HEK293 (cell line): ENCODE results near the gene FOXC2.
A peak's percentile ranks its signal among the peaks of the same experiment; 100 is the strongest.

Experiments
- CTCF ChIA-PET: fragments of 350-600 bp; formaldehyde crosslinking; extraction: SDS; loops from one replicate; lab custom pipeline; 2021; ENCODE audit warnings: antibody characterized with exemption; lab: Yijun Ruan, JAX
- POLR2A ChIA-PET: fragments of 300-600 bp; formaldehyde crosslinking; extraction: SDS; loops from one replicate; lab custom pipeline; 2020; ENCODE audit warnings: antibody characterized with exemption, inconsistent platforms; lab: Yijun Ruan, JAX
- H3K27ac ChIP-seq: fragments of 200-500 bp; sonication (Bioruptor generic); 2 replicates; pipeline ENCODE4 v1.5.1; 2014; ENCODE audit warnings: low read depth, low read length, control low read depth, inconsistent platforms; ENCODE audit errors: extremely low read depth
- H3K36me3 ChIP-seq, 2 experiments: fragments of 200-500 bp in 1 of 2; sonication (Bioruptor generic) in 1 of 2; 1 replicate in 1 of 2; 2 replicates in 1 of 2; pipeline ENCODE4 v1.5.1; 2014 to 2017; ENCODE audit warnings: inconsistent platforms in 2 of 2, low read length in 2 of 2; ENCODE audit not compliant: control insufficient read depth in 2 of 2, insufficient read depth in 1 of 2
- H3K4me1 ChIP-seq: fragments of 200-500 bp; sonication (Bioruptor generic); 2 replicates; pipeline ENCODE4 v1.5.1; 2014; ENCODE audit warnings: mild to moderate bottlenecking, low read length, inconsistent platforms; ENCODE audit not compliant: control insufficient read depth, insufficient read depth
- H3K4me3 ChIP-seq: 2 replicates; pipeline ENCODE4 v1.5.1; 2011; ENCODE audit warnings: low read depth, mild to moderate bottlenecking, control low read depth, low read length, moderate library complexity
- H3K9me3 ChIP-seq: fragments of 200-500 bp; sonication (Bioruptor generic); 2 replicates; pipeline ENCODE4 v1.5.1; 2014; ENCODE audit warnings: low read depth, low read length, inconsistent platforms; ENCODE audit not compliant: control insufficient read depth, insufficient read depth
- EGR2 ChIP-seq: fragments of 450-650 bp; formaldehyde crosslinking; IDR thresholded peaks from 2 replicates; pipeline ENCODE4 v1.5.1; 2016; ENCODE audit warnings: low read depth, missing biosample characterization, missing genetic modification characterization
- FEZF1 ChIP-seq: fragments of 450-650 bp; formaldehyde crosslinking; IDR thresholded peaks from 2 replicates; pipeline ENCODE4 v1.5.1; 2016; ENCODE audit warnings: missing biosample characterization, missing genetic modification characterization
- HOXC10 ChIP-seq: sonication (generic); formaldehyde crosslinking; IDR thresholded peaks from 2 replicates; pipeline ENCODE4 v1.8.1; 2023; ENCODE audit warnings: mild to moderate bottlenecking, missing genetic modification reagents
- OVOL3 ChIP-seq: fragments of 450-650 bp; formaldehyde crosslinking; IDR thresholded peaks from 2 replicates; pipeline ENCODE4 v1.5.1; 2016; ENCODE audit warnings: missing biosample characterization, missing genetic modification characterization
- TCF7L2 ChIP-seq: IDR thresholded peaks from 2 replicates; pipeline ENCODE4 v1.6.1; 2011; ENCODE audit warnings: low read depth, mild to moderate bottlenecking, inconsistent platforms, low read length, moderate library complexity, borderline replicate concordance
- WT1 ChIP-seq: fragments of 450-650 bp; formaldehyde crosslinking; IDR thresholded peaks from 2 replicates; pipeline ENCODE4 v1.5.1; 2016; ENCODE audit warnings: missing biosample characterization, missing genetic modification characterization
- ZFHX2 ChIP-seq: fragments of 450-650 bp; formaldehyde crosslinking; conservative IDR thresholded peaks from 2 replicates; pipeline ENCODE4 v1.5.1; 2016; ENCODE audit warnings: missing biosample characterization, missing genetic modification characterization
- ZNF121 ChIP-seq: fragments of 450-650 bp; formaldehyde crosslinking; IDR thresholded peaks from 2 replicates; pipeline ENCODE4 v1.5.1; 2016; ENCODE audit warnings: missing biosample characterization, missing genetic modification characterization
- ZNF202 ChIP-seq: fragments of 450-650 bp; formaldehyde crosslinking; IDR thresholded peaks from 2 replicates; pipeline ENCODE4 v1.5.1; 2016; ENCODE audit warnings: missing biosample characterization, missing genetic modification characterization, borderline replicate concordance
- ZNF221 ChIP-seq: fragments of 450-650 bp; formaldehyde crosslinking; IDR thresholded peaks from 2 replicates; pipeline ENCODE4 v1.5.1; 2017; ENCODE audit warnings: missing biosample characterization, missing genetic modification characterization, borderline replicate concordance
- ZNF311 ChIP-seq: fragments of 450-650 bp; formaldehyde crosslinking; IDR thresholded peaks from 2 replicates; pipeline ENCODE4 v1.5.1; 2017; ENCODE audit warnings: missing biosample characterization, missing genetic modification characterization, borderline replicate concordance
- ZNF324 ChIP-seq: fragments of 450-650 bp; formaldehyde crosslinking; IDR thresholded peaks from 2 replicates; pipeline ENCODE4 v1.5.1; 2016; ENCODE audit warnings: missing biosample characterization, missing genetic modification characterization
- ZNF404 ChIP-seq: fragments of 450-650 bp; formaldehyde crosslinking; IDR thresholded peaks from 2 replicates; pipeline ENCODE4 v1.5.1; 2017; ENCODE audit warnings: missing biosample characterization, missing genetic modification characterization
- ZNF555 ChIP-seq: fragments of 450-650 bp; formaldehyde crosslinking; conservative IDR thresholded peaks from 2 replicates; pipeline ENCODE4 v1.5.1; 2017; ENCODE audit warnings: missing biosample characterization, mild to moderate bottlenecking, missing genetic modification characterization, inconsistent platforms
- ZNF585B ChIP-seq: fragments of 450-650 bp; formaldehyde crosslinking; IDR thresholded peaks from 2 replicates; pipeline ENCODE4 v1.5.1; 2016; ENCODE audit warnings: missing biosample characterization, missing genetic modification characterization
- ZNF747 ChIP-seq: fragments of 450-650 bp; formaldehyde crosslinking; IDR thresholded peaks from 2 replicates; pipeline ENCODE4 v1.5.1; 2016; ENCODE audit warnings: missing biosample characterization, missing genetic modification characterization
- ZNF777 ChIP-seq: fragments of 450-650 bp; formaldehyde crosslinking; IDR thresholded peaks from 2 replicates; pipeline ENCODE4 v1.5.1; 2017; ENCODE audit warnings: missing biosample characterization, missing genetic modification characterization, borderline replicate concordance
- TF ChIP-seq, protein P1 (sequence below): fragments of 450-650 bp; formaldehyde crosslinking; IDR thresholded peaks from 2 replicates; pipeline ENCODE4 v1.5.1; 2016; ENCODE audit warnings: missing biosample characterization, missing genetic modification characterization, borderline replicate concordance
- TF ChIP-seq, protein P2 (sequence below): fragments of 450-650 bp; formaldehyde crosslinking; IDR thresholded peaks from 2 replicates; pipeline ENCODE4 v1.5.1; 2016; ENCODE audit warnings: missing biosample characterization, missing genetic modification characterization
- TF ChIP-seq, protein P3 (sequence below): fragments of 450-650 bp; formaldehyde crosslinking; IDR thresholded peaks from 2 replicates; pipeline ENCODE4 v1.5.1; 2016; ENCODE audit warnings: missing biosample characterization, missing genetic modification characterization
- TF ChIP-seq, protein P4 (sequence below): fragments of 450-650 bp; formaldehyde crosslinking; IDR thresholded peaks from 2 replicates; pipeline ENCODE4 v1.5.1; 2016; ENCODE audit warnings: missing biosample characterization, missing genetic modification characterization, borderline replicate concordance
- TF ChIP-seq, protein P5 (sequence below): fragments of 450-650 bp; formaldehyde crosslinking; IDR thresholded peaks from 2 replicates; pipeline ENCODE4 v1.5.1; 2017; ENCODE audit warnings: missing biosample characterization, missing genetic modification characterization
- TF ChIP-seq, protein P6 (sequence below): fragments of 450-650 bp; formaldehyde crosslinking; IDR thresholded peaks from 2 replicates; pipeline ENCODE4 v1.5.1; 2017; ENCODE audit warnings: missing biosample characterization, missing genetic modification characterization

Gene FOXC2

DNA sequence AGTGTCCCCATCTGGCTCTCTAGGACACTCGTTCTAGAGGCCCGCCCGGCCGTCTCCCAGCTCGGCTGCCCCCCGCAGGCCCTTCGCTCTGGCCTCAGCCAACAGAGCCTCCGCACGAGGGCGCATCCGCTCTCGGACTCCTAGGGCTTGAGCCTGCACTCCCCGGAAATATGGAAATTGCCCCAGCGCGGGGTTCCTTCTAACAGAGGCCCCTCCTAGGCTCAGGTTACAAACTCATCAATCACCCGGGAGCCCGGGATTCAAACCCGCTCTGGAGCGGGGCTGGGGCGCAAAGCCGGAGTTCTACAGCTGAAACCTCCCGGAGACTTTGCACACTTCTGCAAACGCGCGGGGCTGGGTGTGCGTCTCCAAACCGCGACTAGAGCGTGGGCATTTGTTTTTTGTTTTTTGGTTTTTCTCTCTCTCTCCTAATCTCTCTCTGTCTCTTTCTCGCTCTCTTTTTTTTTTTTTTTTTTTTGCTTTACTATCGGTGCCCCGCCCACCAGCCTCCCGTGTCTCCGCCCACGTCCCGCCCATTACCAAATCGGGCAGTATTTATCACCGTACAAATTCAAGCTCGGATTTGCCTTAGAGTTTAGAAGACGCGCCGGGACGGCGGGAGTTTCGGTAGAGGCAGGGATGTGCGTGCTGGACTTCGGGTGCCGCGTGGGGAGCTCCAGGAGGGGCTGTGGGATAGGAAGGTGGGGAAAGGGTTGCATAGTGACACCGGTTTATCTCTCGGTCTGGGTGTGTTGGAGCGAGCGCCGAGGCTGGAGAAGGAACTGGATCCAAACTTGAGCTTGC, 9.3 kb downstream of the FOXC2 start:
- ChIA-PET POLR2A (interaction anchor here (0.6 to 1.1 kb wide), 6 partner anchors 20 to 674 kb away, joined by 3 to 9 read pairs (median 4); no protein-coding TSS in a partner anchor), CTCF (interaction anchor here (0.5 to 2.1 kb wide), 12 partner anchors 10 to 928 kb away, joined by 3 to 8 read pairs (median 4); no protein-coding TSS in a partner anchor)
- Histone ChIP-seq H3K36me3 (no peaks in the 10 kb centered on the region), H3K4me3 (peak overlapping the region; percentile 50), H3K27ac (peak overlapping the region; percentile 41; the same call in 1 of the 2 replicates), H3K4me1 (peaks cover 3% of the 10 kb centered on the region; the same call in 1 of the 2 replicates), H3K9me3 (no peaks in the 10 kb centered on the region)
- TF ChIP-seq ZNF777 (tag by site-specific recombination) (no peak), HOXC10 (no peak), WT1 (tag by site-specific recombination) (0 out of 2 replicates have a peak, but pooled peaks have one; percentile 11), FEZF1 (no peak), ZNF555 (tag by site-specific recombination) (no peak), ZFHX2 (peak; percentile 89), ZNF202 (no peak), ZNF585B (no peak), ZNF221 (tag by site-specific recombination) (no peak), ZNF324 (tag by site-specific recombination) (no peak), TCF7L2 (no peak), ZNF404 (tag by site-specific recombination) (no peak), ZNF121 (tag by site-specific recombination) (no peak), ZNF747 (tag by site-specific recombination) (no peak), OVOL3 (tag by site-specific recombination) (no peak), ZNF311 (no peak), EGR2 (tag by site-specific recombination) (peak; percentile 92)
- TF ChIP-seq, protein P1, sequence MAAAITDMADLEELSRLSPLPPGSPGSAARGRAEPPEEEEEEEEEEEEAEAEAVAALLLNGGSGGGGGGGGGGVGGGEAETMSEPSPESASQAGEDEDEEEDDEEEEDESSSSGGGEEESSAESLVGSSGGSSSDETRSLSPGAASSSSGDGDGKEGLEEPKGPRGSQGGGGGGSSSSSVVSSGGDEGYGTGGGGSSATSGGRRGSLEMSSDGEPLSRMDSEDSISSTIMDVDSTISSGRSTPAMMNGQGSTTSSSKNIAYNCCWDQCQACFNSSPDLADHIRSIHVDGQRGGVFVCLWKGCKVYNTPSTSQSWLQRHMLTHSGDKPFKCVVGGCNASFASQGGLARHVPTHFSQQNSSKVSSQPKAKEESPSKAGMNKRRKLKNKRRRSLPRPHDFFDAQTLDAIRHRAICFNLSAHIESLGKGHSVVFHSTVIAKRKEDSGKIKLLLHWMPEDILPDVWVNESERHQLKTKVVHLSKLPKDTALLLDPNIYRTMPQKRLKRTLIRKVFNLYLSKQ (tag by site-specific recombination): no peak
- TF ChIP-seq, protein P2, sequence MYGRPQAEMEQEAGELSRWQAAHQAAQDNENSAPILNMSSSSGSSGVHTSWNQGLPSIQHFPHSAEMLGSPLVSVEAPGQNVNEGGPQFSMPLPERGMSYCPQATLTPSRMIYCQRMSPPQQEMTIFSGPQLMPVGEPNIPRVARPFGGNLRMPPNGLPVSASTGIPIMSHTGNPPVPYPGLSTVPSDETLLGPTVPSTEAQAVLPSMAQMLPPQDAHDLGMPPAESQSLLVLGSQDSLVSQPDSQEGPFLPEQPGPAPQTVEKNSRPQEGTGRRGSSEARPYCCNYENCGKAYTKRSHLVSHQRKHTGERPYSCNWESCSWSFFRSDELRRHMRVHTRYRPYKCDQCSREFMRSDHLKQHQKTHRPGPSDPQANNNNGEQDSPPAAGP: no peak
- TF ChIP-seq, protein P3, sequence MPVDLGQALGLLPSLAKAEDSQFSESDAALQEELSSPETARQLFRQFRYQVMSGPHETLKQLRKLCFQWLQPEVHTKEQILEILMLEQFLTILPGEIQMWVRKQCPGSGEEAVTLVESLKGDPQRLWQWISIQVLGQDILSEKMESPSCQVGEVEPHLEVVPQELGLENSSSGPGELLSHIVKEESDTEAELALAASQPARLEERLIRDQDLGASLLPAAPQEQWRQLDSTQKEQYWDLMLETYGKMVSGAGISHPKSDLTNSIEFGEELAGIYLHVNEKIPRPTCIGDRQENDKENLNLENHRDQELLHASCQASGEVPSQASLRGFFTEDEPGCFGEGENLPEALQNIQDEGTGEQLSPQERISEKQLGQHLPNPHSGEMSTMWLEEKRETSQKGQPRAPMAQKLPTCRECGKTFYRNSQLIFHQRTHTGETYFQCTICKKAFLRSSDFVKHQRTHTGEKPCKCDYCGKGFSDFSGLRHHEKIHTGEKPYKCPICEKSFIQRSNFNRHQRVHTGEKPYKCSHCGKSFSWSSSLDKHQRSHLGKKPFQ (tag by site-specific recombination): no peak
- TF ChIP-seq, protein P4, sequence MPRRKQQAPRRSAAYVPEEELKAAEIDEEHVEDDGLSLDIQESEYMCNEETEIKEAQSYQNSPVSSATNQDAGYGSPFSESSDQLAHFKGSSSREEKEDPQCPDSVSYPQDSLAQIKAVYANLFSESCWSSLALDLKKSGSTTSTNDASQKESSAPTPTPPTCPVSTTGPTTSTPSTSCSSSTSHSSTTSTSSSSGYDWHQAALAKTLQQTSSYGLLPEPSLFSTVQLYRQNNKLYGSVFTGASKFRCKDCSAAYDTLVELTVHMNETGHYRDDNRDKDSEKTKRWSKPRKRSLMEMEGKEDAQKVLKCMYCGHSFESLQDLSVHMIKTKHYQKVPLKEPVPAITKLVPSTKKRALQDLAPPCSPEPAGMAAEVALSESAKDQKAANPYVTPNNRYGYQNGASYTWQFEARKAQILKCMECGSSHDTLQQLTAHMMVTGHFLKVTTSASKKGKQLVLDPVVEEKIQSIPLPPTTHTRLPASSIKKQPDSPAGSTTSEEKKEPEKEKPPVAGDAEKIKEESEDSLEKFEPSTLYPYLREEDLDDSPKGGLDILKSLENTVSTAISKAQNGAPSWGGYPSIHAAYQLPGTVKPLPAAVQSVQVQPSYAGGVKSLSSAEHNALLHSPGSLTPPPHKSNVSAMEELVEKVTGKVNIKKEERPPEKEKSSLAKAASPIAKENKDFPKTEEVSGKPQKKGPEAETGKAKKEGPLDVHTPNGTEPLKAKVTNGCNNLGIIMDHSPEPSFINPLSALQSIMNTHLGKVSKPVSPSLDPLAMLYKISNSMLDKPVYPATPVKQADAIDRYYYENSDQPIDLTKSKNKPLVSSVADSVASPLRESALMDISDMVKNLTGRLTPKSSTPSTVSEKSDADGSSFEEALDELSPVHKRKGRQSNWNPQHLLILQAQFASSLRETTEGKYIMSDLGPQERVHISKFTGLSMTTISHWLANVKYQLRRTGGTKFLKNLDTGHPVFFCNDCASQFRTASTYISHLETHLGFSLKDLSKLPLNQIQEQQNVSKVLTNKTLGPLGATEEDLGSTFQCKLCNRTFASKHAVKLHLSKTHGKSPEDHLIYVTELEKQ: peak; percentile 52; the same call in 1 of the 2 replicates
- TF ChIP-seq, protein P5, sequence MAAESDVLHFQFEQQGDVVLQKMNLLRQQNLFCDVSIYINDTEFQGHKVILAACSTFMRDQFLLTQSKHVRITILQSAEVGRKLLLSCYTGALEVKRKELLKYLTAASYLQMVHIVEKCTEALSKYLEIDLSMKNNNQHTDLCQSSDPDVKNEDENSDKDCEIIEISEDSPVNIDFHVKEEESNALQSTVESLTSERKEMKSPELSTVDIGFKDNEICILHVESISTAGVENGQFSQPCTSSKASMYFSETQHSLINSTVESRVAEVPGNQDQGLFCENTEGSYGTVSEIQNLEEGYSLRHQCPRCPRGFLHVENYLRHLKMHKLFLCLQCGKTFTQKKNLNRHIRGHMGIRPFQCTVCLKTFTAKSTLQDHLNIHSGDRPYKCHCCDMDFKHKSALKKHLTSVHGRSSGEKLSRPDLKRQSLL (tag by site-specific recombination): no peak
- TF ChIP-seq, protein P6, sequence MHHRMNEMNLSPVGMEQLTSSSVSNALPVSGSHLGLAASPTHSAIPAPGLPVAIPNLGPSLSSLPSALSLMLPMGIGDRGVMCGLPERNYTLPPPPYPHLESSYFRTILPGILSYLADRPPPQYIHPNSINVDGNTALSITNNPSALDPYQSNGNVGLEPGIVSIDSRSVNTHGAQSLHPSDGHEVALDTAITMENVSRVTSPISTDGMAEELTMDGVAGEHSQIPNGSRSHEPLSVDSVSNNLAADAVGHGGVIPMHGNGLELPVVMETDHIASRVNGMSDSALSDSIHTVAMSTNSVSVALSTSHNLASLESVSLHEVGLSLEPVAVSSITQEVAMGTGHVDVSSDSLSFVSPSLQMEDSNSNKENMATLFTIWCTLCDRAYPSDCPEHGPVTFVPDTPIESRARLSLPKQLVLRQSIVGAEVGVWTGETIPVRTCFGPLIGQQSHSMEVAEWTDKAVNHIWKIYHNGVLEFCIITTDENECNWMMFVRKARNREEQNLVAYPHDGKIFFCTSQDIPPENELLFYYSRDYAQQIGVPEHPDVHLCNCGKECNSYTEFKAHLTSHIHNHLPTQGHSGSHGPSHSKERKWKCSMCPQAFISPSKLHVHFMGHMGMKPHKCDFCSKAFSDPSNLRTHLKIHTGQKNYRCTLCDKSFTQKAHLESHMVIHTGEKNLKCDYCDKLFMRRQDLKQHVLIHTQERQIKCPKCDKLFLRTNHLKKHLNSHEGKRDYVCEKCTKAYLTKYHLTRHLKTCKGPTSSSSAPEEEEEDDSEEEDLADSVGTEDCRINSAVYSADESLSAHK (tag by site-specific recombination): no peak
